ENCODE results near the gene TDRD3.
"Not testable (repeated sequence)": the region's sequence is repeated elsewhere in the genome, so short reads cannot be mapped to it uniquely, and the experiment has no call there.

Gene TDRD3

GRCh38 chr13:60398379-60398891, 1.4 kb downstream of the TDRD3 start:
- peak overlapping the region; percentile 92 for H3K4me3 ChIP-seq (replicated peaks; ENCODE audit: low read depth, low read length)
- TF ChIP-seq CTCF (IDR thresholded peaks at IDR 0.05; ENCODE audit: low read length, missing control alignments) = no peak
- peak; percentile 23 for DNase-seq (ENCODE audit: low read depth)

- DNase-seq (ENCODE audit: low read depth) = peak; percentile 14
- peak overlapping the region; percentile 92 for H3K4me3 ChIP-seq (replicated peaks; ENCODE audit: low read depth, low read length)
- no peak for TF ChIP-seq CTCF (IDR thresholded peaks at IDR 0.05; ENCODE audit: low read length, missing control alignments)
Measured at GRCh38 chr13:60398907-60399589, 2.0 kb downstream of the TDRD3 start.

- no peak for TF ChIP-seq CTCF (IDR thresholded peaks at IDR 0.05; ENCODE audit: low read length, missing control alignments)
- H3K4me3 ChIP-seq (replicated peaks; ENCODE audit: low read depth, low read length) = no peak overlapping the region
- no peak for DNase-seq (ENCODE audit: low read depth)
Measured at GRCh38 chr13:60402022-60402421, 5.0 kb downstream of the TDRD3 start.

GRCh38 chr13:60407095-60407494, 10.1 kb downstream of the TDRD3 start:
- H3K4me3 ChIP-seq (replicated peaks; ENCODE audit: low read depth, low read length) = no peak overlapping the region
- no peak for DNase-seq (ENCODE audit: low read depth)
- no peak for TF ChIP-seq CTCF (IDR thresholded peaks at IDR 0.05; ENCODE audit: low read length, missing control alignments)

GRCh38 chr13:60407852-60408251, 10.8 kb downstream of the TDRD3 start:
- not testable (repeated sequence) for H3K4me3 ChIP-seq (replicated peaks; ENCODE audit: low read depth, low read length); DNase-seq (ENCODE audit: low read depth)

GRCh38 chr13:60409574-60410292, 12.7 kb downstream of the TDRD3 start:
- DNase-seq (ENCODE audit: low read depth); H3K4me3 ChIP-seq (replicated peaks; ENCODE audit: low read depth, low read length): not testable (repeated sequence)

GRCh38 chr13:60410299-60410698, 13.3 kb downstream of the TDRD3 start:
- no peak for DNase-seq (ENCODE audit: low read depth)
- H3K4me3 ChIP-seq (replicated peaks; ENCODE audit: low read depth, low read length) = no peak overlapping the region
- no peak for TF ChIP-seq CTCF (IDR thresholded peaks at IDR 0.05; ENCODE audit: low read length, missing control alignments)

- DNase-seq (ENCODE audit: low read depth) = no peak
- H3K4me3 ChIP-seq (replicated peaks; ENCODE audit: low read depth, low read length) = no peak overlapping the region
- TF ChIP-seq CTCF (IDR thresholded peaks at IDR 0.05; ENCODE audit: low read length, missing control alignments) = no peak
Measured at GRCh38 chr13:60411464-60411863, 14.4 kb downstream of the TDRD3 start.

All from fibroblast of pulmonary artery (primary cell).